H9 (cell line): ENCODE results near the gene ALLC. TPM values are rescaled to one million over a fixed set of nuclear protein-coding genes. Genes with fewer than 3 reads are reported as not detected.

Experiments used
- DNase-seq: peaks from one replicate; pipeline ENCODE4 v3.0.0-alpha.2; 2017
- H2AFZ ChIP-seq: one replicate; pipeline ENCODE4 v1.6.1; 2013; ENCODE audit warnings: mild to moderate bottlenecking, low read length, control low read depth, moderate library complexity
- H2AK5ac ChIP-seq: 2 replicates; pipeline ENCODE4 v1.6.1; 2013; ENCODE audit warnings: low read length, control low read depth, mixed read lengths; ENCODE audit not compliant: insufficient read length
- H2BK120ac ChIP-seq: one replicate; pipeline ENCODE4 v1.6.1; 2013; ENCODE audit warnings: low read depth, mild to moderate bottlenecking, low read length, control low read depth, inconsistent platforms; ENCODE audit not compliant: poor library complexity, severe bottlenecking
- H2BK12ac ChIP-seq: 2 replicates; pipeline ENCODE4 v1.6.1; 2013; ENCODE audit warnings: low read length, control low read depth, mixed read lengths, low read depth; ENCODE audit not compliant: insufficient read length
- H2BK15ac ChIP-seq: 2 replicates; pipeline ENCODE4 v1.6.1; 2013; ENCODE audit warnings: low read depth, low read length, control low read depth
- H2BK20ac ChIP-seq: one replicate; pipeline ENCODE4 v1.6.1; 2013; ENCODE audit warnings: low read depth, mild to moderate bottlenecking, low read length, control low read depth, inconsistent platforms; ENCODE audit not compliant: poor library complexity, severe bottlenecking
- H2BK5ac ChIP-seq: 2 replicates; pipeline ENCODE4 v1.6.1; 2013; ENCODE audit warnings: low read length, control low read depth, mixed read lengths; ENCODE audit not compliant: insufficient read length
- H3K14ac ChIP-seq: 2 replicates; pipeline ENCODE4 v1.6.1; 2013; ENCODE audit warnings: low read length, control low read depth; ENCODE audit not compliant: insufficient read depth
- H3K18ac ChIP-seq: 2 replicates; pipeline ENCODE4 v1.6.1; 2013; ENCODE audit warnings: low read depth, mild to moderate bottlenecking, mixed read lengths, low read length, control low read depth; ENCODE audit not compliant: insufficient read length
- H3K23ac ChIP-seq: 2 replicates; pipeline ENCODE4 v1.6.1; 2013; ENCODE audit warnings: low read length, control low read depth, mixed read lengths, low read depth; ENCODE audit not compliant: insufficient read length
- H3K23me2 ChIP-seq: 2 replicates; pipeline ENCODE4 v1.6.1; 2013; ENCODE audit warnings: low read depth, mild to moderate bottlenecking, mixed read lengths, low read length, control low read depth; ENCODE audit not compliant: insufficient read length, poor library complexity, severe bottlenecking
- H3K27ac ChIP-seq: 2 replicates; pipeline ENCODE4 v1.5.1; 2013; ENCODE audit warnings: low read length, control low read depth, mixed read lengths, low read depth; ENCODE audit not compliant: insufficient read length
- H3K27me3 ChIP-seq: 2 replicates; pipeline ENCODE4 v1.6.1; 2013; ENCODE audit warnings: low read length, control low read depth, inconsistent platforms; ENCODE audit not compliant: insufficient read depth
- H3K4ac ChIP-seq: 2 replicates; pipeline ENCODE4 v1.6.1; 2013; ENCODE audit warnings: low read depth, mild to moderate bottlenecking, control low read depth, inconsistent platforms, low read length, moderate library complexity
- H3K4me1 ChIP-seq: 2 replicates; pipeline ENCODE4 v1.6.1; 2013; ENCODE audit warnings: low read length, control low read depth, inconsistent platforms; ENCODE audit not compliant: insufficient read depth
- H3K4me2 ChIP-seq: 2 replicates; pipeline ENCODE4 v1.6.1; 2013; ENCODE audit warnings: low read length, control low read depth, mixed read lengths; ENCODE audit not compliant: insufficient read length, insufficient read depth
- H3K56ac ChIP-seq: 2 replicates; pipeline ENCODE4 v1.6.1; 2013; ENCODE audit warnings: low read depth, mild to moderate bottlenecking, mixed read lengths, low read length, control low read depth; ENCODE audit not compliant: insufficient read length
- H3K79me1 ChIP-seq: 2 replicates; pipeline ENCODE4 v1.6.1; 2013; ENCODE audit warnings: low read depth, mild to moderate bottlenecking, moderate library complexity, low read length, control low read depth, inconsistent platforms; ENCODE audit not compliant: insufficient read depth, poor library complexity, severe bottlenecking
- H3K79me2 ChIP-seq: 2 replicates; pipeline ENCODE4 v1.6.1; 2013; ENCODE audit warnings: low read length, control low read depth, inconsistent platforms; ENCODE audit not compliant: insufficient read depth
- H3K9ac ChIP-seq: 2 replicates; pipeline ENCODE4 v1.6.1; 2013; ENCODE audit warnings: low read length, control low read depth, mixed read lengths; ENCODE audit not compliant: insufficient read length; ENCODE audit errors: extremely low read depth
- H3K9me3 ChIP-seq: one replicate; pipeline ENCODE4 v1.6.1; 2013; ENCODE audit warnings: low read depth, low read length, inconsistent platforms; ENCODE audit not compliant: control insufficient read depth
- H3T11ph ChIP-seq: one replicate; pipeline ENCODE4 v1.6.1; 2013; ENCODE audit warnings: mild to moderate bottlenecking, low read length, control low read depth, inconsistent platforms
- H4K20me1 ChIP-seq: one replicate; pipeline ENCODE4 v1.6.1; 2013; ENCODE audit not compliant: control insufficient read depth, insufficient read length, insufficient read depth
- H4K5ac ChIP-seq: 2 replicates; pipeline ENCODE4 v1.6.1; 2013; ENCODE audit warnings: low read depth, mild to moderate bottlenecking, mixed read lengths, low read length, control low read depth; ENCODE audit not compliant: insufficient read length
- H4K8ac ChIP-seq: replicated peaks from 2 replicates; pipeline ENCODE4 v1.6.1; 2013; ENCODE audit warnings: low read length, control low read depth, mixed read lengths, low read depth; ENCODE audit not compliant: insufficient read length
- H4K91ac ChIP-seq: 2 replicates; pipeline ENCODE4 v1.6.1; 2013; ENCODE audit warnings: low read depth, mild to moderate bottlenecking, moderate library complexity, mixed read lengths, low read length, control low read depth; ENCODE audit not compliant: insufficient read length
- H3K27ac Mint-ChIP-seq, 3 experiments: 2 replicates in 2 of 3; 3 replicates in 1 of 3; pipeline ENCODE4 v1.8.0; 2020 to 2021; ENCODE audit warnings: mixed read lengths in 3 of 3, mild to moderate bottlenecking in 1 of 3, moderate library complexity in 1 of 3
- H3K27me3 Mint-ChIP-seq: 2 replicates; pipeline ENCODE4 v1.8.0; 2021; ENCODE audit warnings: low read depth, mild to moderate bottlenecking, moderate library complexity, mixed read lengths
- H3K36me3 Mint-ChIP-seq, 3 experiments: 2 replicates in 2 of 3; 3 replicates in 1 of 3; pipeline ENCODE4 v1.8.0; 2020 to 2021; ENCODE audit warnings: low read depth in 3 of 3, mixed read lengths in 3 of 3; ENCODE audit not compliant: insufficient read depth in 1 of 3
- H3K4me1 Mint-ChIP-seq, 2 experiments: 2 replicates each; pipeline ENCODE4 v1.8.0; 2020; ENCODE audit warnings: mixed read lengths in 2 of 2
- H3K4me3 Mint-ChIP-seq, 2 experiments: 2 replicates in 1 of 2; 3 replicates in 1 of 2; pipeline ENCODE4 v1.8.0; 2020 to 2021; ENCODE audit warnings: mild to moderate bottlenecking in 2 of 2, mixed read lengths in 2 of 2, moderate library complexity in 1 of 2
- H3K9me3 Mint-ChIP-seq, 2 experiments: 2 replicates in 1 of 2; 3 replicates in 1 of 2; pipeline ENCODE4 v1.8.0; 2020; ENCODE audit warnings: mild to moderate bottlenecking in 2 of 2, mixed read lengths in 2 of 2, moderate library complexity in 1 of 2
- CTCF ChIP-seq: fragments of 200-600 bp; sonication (generic); conservative IDR thresholded peaks from 3 replicates; pipeline ENCODE4 v1.8.0; 2021; ENCODE audit warnings: antibody characterized with exemption, mild to moderate bottlenecking
- WGBS: extraction: QIAGEN DNeasy Blood & Tissue Kit; methylation state at CpG from one replicate; pipeline ENCODE4 v1.1.7; 2013; ENCODE audit warnings: missing lambda C conversion rate, low lambda C conversion rate, mixed read lengths; ENCODE audit not compliant: insufficient read length; ENCODE audit errors: extremely low coverage; 5-methylcytosine and 5-hydroxymethylcytosine counted together
- total RNA-seq: library from RNA; stranded (reverse); gene quantifications from 2 replicates; pipeline ENCODE4 v1.2.1, GENCODE V29; 2021

ALLC gene
- total RNA-seq, 1 experiment from 2014 or later = not detected

GRCh38 chr2:3708576-3708975 lies 50.6 kb downstream of the ALLC start:
- no peak overlapping the region for H4K5ac ChIP-seq
- no CpG with 5 or more reads among the region's 4 CpGs for WGBS
- peaks cover 3 to 9% of the 10 kb centered on the region in 2 experiments for H3K9me3 Mint-ChIP-seq
- no peak overlapping the region for H3T11ph ChIP-seq
- no peak overlapping the region for H2BK120ac ChIP-seq
- no peak for TF ChIP-seq CTCF
- no peak overlapping the region for H2BK5ac ChIP-seq
- DNase-seq = no peak
- no peak overlapping the region for H3K9ac ChIP-seq
- no peaks in the 10 kb centered on the region; the same call in 1 of the 2 replicates for H3K27me3 ChIP-seq
- no peaks in the 10 kb centered on the region for H3K79me2 ChIP-seq
- no peak overlapping the region for H3K14ac ChIP-seq
- H3K27ac Mint-ChIP-seq = no peak overlapping the region
- peaks cover 10 to 11% of the 10 kb centered on the region in 2 experiments for H3K4me1 Mint-ChIP-seq
- no peak overlapping the region for H4K91ac ChIP-seq
- H3K23me2 ChIP-seq = no peaks in the 10 kb centered on the region
- H3K4ac ChIP-seq = no peak overlapping the region
- peaks cover 29% of the 10 kb centered on the region for H3K27me3 Mint-ChIP-seq
- no peak overlapping the region for H2AK5ac ChIP-seq
- no peaks in the 10 kb centered on the region for H4K20me1 ChIP-seq
- H3K4me2 ChIP-seq = no peak overlapping the region
- no peak overlapping the region for H3K27ac ChIP-seq
- H3K9me3 ChIP-seq = no peaks in the 10 kb centered on the region
- H2BK20ac ChIP-seq = no peak overlapping the region
- no peak overlapping the region for H3K4me3 Mint-ChIP-seq
- peaks cover 0 to 4% (median 0%) of the 10 kb centered on the region in 3 experiments; a peak in 2 of 7 replicates for H3K36me3 Mint-ChIP-seq
- H2AFZ ChIP-seq = no peak overlapping the region
- no peak overlapping the region for H2BK15ac ChIP-seq
- H4K8ac ChIP-seq = no peak overlapping the region
- no peak overlapping the region for H2BK12ac ChIP-seq
- no peak overlapping the region for H3K23ac ChIP-seq
- H3K4me1 ChIP-seq = no peaks in the 10 kb centered on the region; the same call in 1 of the 2 replicates
- no peak overlapping the region for H3K56ac ChIP-seq
- no peaks in the 10 kb centered on the region for H3K79me1 ChIP-seq
- no peak overlapping the region for H3K18ac ChIP-seq
